ENCODE measurements around the gene CLDN4. TPM values are rescaled to one million over a fixed set of nuclear protein-coding genes. Genes with fewer than 3 reads are reported as not detected.
A peak's percentile ranks its signal among the peaks of the same experiment; 100 is the strongest.

Gene CLDN4
- total RNA-seq, 1 experiment from 2014 or later, result 283 TPM

DNA sequence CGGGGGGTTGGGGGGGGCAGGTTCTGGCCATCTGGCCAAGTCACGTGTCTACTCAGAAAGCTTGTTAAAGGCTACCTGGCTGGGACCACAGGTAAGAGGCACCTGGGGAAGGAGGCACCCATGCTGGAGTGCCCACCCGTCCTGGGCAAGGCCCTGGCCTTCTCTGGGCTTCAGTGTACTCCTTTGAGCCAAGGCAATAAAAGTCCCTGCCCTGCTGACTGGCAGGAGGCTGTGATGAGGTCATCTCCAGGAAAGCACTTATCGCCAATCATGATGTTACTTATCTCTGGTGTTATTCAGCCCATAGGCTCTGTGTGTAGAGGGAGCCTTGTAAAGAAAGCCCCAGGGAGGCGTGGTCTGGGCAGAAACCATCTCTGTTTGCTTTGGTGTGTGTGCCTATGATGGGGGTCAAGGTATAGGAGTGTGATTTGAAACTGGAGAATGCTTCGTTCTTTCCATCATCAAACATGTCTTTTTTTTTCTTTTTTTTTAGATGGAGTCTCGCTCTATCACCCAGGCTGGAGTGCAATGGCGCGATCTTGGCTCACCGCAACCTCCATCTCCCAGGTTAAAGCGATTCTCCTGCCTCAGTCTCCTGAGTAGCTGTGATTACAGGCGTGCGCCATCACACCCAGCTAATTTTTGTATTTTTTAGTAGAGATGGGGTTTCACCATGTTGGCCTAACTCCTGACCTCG is 2.5 kb upstream of the CLDN4 start:
- CTCF ChIA-PET, result interaction anchor here (0.6 to 1.5 kb wide), 3 partner anchors 58 to 60 kb away, joined by 3 to 4 read pairs (median 4); partner anchors contain the start of gene CLDN3
- Mint-ChIP-seq H3K4me3 (ENCODE audit: low read depth, unreplicated experiment) (peak overlapping the region; percentile 45), H3K9me3 (ENCODE audit: low read depth, unreplicated experiment) (no peaks in the 10 kb centered on the region), H3K27me3 (ENCODE audit: unreplicated experiment) (no peaks in the 10 kb centered on the region), H3K36me3 (ENCODE audit: insufficient read depth, unreplicated experiment) (peaks cover 53% of the 10 kb centered on the region), H3K27ac (ENCODE audit: unreplicated experiment) (peak overlapping the region; percentile 92), H3K4me1 (ENCODE audit: low read depth, unreplicated experiment) (peaks cover 52% of the 10 kb centered on the region)
- no TSS peak for BruUV-seq (replicated peaks)
- no peak for TF ChIP-seq CTCF (IDR thresholded peaks at IDR 0.05; ENCODE audit: unreplicated experiment)
- intact Hi-C loops (cut with micrococcal nuclease; ENCODE audit: unreplicated experiment), result no loop called here
- no peak for DNase-seq

- intact Hi-C loops (cut with micrococcal nuclease; ENCODE audit: unreplicated experiment), result no loop called here
- Mint-ChIP-seq H3K9me3 (ENCODE audit: low read depth, unreplicated experiment) (no peaks in the 10 kb centered on the region), H3K4me3 (ENCODE audit: low read depth, unreplicated experiment) (peak overlapping the region; percentile 45), H3K4me1 (ENCODE audit: low read depth, unreplicated experiment) (peaks cover 47% of the 10 kb centered on the region), H3K36me3 (ENCODE audit: insufficient read depth, unreplicated experiment) (peaks cover 60% of the 10 kb centered on the region), H3K27ac (ENCODE audit: unreplicated experiment) (peak overlapping the region; percentile 92), H3K27me3 (ENCODE audit: unreplicated experiment) (no peaks in the 10 kb centered on the region)
- no peak for TF ChIP-seq CTCF (IDR thresholded peaks at IDR 0.05; ENCODE audit: unreplicated experiment)
- no peak for DNase-seq
- CTCF ChIA-PET, result interaction anchor here (0.6 to 1.6 kb wide), 5 partner anchors 14 to 94 kb away, joined by 3 to 5 read pairs (median 4); partner anchors contain the start of gene METTL27
- BruUV-seq (replicated peaks), result no TSS peak
Observed at GRCh38 chr7:73828972-73829371, 1.8 kb upstream of the CLDN4 start.

GRCh38 chr7:73829505-73829904 is 1.3 kb upstream of the CLDN4 start:
- peak; percentile 47 for DNase-seq
- no TSS peak for BruUV-seq (replicated peaks)
- Mint-ChIP-seq H3K9me3 (ENCODE audit: low read depth, unreplicated experiment) (no peaks in the 10 kb centered on the region), H3K4me1 (ENCODE audit: low read depth, unreplicated experiment) (peaks cover 46% of the 10 kb centered on the region), H3K27ac (ENCODE audit: unreplicated experiment) (peak overlapping the region; percentile 92), H3K4me3 (ENCODE audit: low read depth, unreplicated experiment) (peak overlapping the region; percentile 91), H3K27me3 (ENCODE audit: unreplicated experiment) (no peaks in the 10 kb centered on the region), H3K36me3 (ENCODE audit: insufficient read depth, unreplicated experiment) (peaks cover 62% of the 10 kb centered on the region)
- intact Hi-C loops (cut with micrococcal nuclease; ENCODE audit: unreplicated experiment), result no loop called here
- TF ChIP-seq CTCF (IDR thresholded peaks at IDR 0.05; ENCODE audit: unreplicated experiment), result no peak
- CTCF ChIA-PET, result interaction anchor here (0.6 to 1.6 kb wide), 7 partner anchors 11 to 95 kb away, joined by 3 to 7 read pairs (median 4); partner anchors contain the start of gene METTL27

- BruUV-seq (replicated peaks), result TSS peak; percentile 31
- H3K4me3 Mint-ChIP-seq (ENCODE audit: low read depth, unreplicated experiment), result peak overlapping the region; percentile 91
- peaks cover 58% of the 10 kb centered on the region for H3K36me3 Mint-ChIP-seq (ENCODE audit: insufficient read depth, unreplicated experiment)
- CTCF ChIA-PET, result interaction anchor here (0.9 to 1.6 kb wide), 6 partner anchors 11 to 95 kb away, joined by 3 to 7 read pairs (median 4); partner anchors contain the start of gene METTL27
- no peaks in the 10 kb centered on the region for H3K27me3 Mint-ChIP-seq (ENCODE audit: unreplicated experiment)
- peaks cover 40% of the 10 kb centered on the region for H3K4me1 Mint-ChIP-seq (ENCODE audit: low read depth, unreplicated experiment)
- DNase-seq, result peak; percentile 41
- intact Hi-C loops (cut with micrococcal nuclease; ENCODE audit: unreplicated experiment), result loop anchor here (2.0 kb wide), 1 partner anchor 87 kb away; no protein-coding TSS in a partner anchor
- no peaks in the 10 kb centered on the region for H3K9me3 Mint-ChIP-seq (ENCODE audit: low read depth, unreplicated experiment)
- H3K27ac Mint-ChIP-seq (ENCODE audit: unreplicated experiment), result peak overlapping the region; percentile 92
- TF ChIP-seq CTCF (IDR thresholded peaks at IDR 0.05; ENCODE audit: unreplicated experiment), result no peak
Observed at GRCh38 chr7:73829921-73830680, 695 bp upstream of the CLDN4 start.
